ENCODE data around the gene MAPK11. TPM values are rescaled to one million over a fixed set of nuclear protein-coding genes. Genes with fewer than 3 reads are reported as not detected.

Gene MAPK11
- total RNA-seq, 1 experiment from 2014 or later: 7.6 TPM

DNA sequence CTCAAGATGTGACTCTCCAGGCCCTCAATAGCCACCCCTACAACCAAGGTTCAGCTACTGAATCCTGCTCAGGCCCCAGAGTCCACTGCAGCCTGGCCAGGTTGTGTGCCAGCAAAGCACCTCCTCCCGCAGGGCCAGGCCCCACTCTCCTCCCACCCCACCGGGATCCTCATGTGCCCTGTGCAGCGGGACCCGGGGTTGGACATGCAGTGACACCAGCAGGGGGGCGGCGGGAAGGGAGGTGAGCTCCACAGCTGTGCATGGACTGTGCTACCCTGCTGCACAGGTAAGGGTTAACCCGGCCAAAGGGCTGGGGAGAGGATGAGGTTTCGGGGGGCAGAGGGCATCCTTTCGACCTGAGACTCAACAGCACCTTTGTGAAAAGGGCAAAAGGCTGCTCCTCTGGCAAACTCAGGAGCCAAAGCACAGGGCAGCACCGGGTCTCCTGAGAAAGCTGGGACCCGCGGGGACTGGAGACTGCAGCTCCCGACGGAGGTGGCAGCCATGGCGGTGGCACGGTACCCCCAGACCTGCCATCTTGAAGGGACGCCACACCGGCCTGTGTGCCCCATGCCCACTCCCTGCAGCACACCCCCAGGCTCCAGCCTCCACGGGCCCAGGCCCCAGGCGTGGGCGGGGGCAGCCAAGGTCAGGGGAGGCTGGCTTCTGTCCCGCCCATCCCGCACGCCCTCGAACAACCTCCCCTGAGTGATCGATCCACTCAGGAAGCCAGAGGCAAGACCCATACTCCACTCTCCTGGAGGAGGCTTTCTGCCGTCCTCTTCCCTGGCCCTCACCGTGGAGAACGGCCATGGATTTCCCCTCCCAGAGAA is 26.7 kb upstream of the MAPK11 start:
- no TSS peak for BruUV-seq (replicated peaks)
- Histone ChIP-seq H3K4me2 (ENCODE audit: low read length) (no peak overlapping the region), H3K36me3 (ENCODE audit: low read depth, low read length) (no peaks in the 10 kb centered on the region), H3K9me2 (replicated peaks; ENCODE audit: low read length) (no peaks in the 10 kb centered on the region), H3K4me1 (ENCODE audit: insufficient read depth, low read length) (peaks cover 23% of the 10 kb centered on the region), H3K9ac (ENCODE audit: low read length) (no peak overlapping the region), H3K27me3 (ENCODE audit: low read length) (no peaks in the 10 kb centered on the region), H3K9me3 (ENCODE audit: low read length) (no peaks in the 10 kb centered on the region), H3K79me2 (ENCODE audit: low read length) (peaks cover 91% of the 10 kb centered on the region), H2AFZ (ENCODE audit: low read length) (no peak overlapping the region), H3F3A (ENCODE audit: low read length, unreplicated experiment) (no peaks in the 10 kb centered on the region), H3K4me3 (ENCODE audit: low read length) (no peak overlapping the region), H4K20me1 (ENCODE audit: low read length) (no peaks in the 10 kb centered on the region; the same call in 1 of the 2 replicates), H3K27ac (ENCODE audit: low read length) (no peak overlapping the region)
- ATAC-seq (no peak), DNase-seq (no peak)
- TF ChIP-seq, protein P1, sequence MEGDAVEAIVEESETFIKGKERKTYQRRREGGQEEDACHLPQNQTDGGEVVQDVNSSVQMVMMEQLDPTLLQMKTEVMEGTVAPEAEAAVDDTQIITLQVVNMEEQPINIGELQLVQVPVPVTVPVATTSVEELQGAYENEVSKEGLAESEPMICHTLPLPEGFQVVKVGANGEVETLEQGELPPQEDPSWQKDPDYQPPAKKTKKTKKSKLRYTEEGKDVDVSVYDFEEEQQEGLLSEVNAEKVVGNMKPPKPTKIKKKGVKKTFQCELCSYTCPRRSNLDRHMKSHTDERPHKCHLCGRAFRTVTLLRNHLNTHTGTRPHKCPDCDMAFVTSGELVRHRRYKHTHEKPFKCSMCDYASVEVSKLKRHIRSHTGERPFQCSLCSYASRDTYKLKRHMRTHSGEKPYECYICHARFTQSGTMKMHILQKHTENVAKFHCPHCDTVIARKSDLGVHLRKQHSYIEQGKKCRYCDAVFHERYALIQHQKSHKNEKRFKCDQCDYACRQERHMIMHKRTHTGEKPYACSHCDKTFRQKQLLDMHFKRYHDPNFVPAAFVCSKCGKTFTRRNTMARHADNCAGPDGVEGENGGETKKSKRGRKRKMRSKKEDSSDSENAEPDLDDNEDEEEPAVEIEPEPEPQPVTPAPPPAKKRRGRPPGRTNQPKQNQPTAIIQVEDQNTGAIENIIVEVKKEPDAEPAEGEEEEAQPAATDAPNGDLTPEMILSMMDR (conservative IDR thresholded peaks at IDR 0.05; ENCODE audit: low read depth, low read length): no peak
- TF ChIP-seq EZH2phosphoT487 (IDR thresholded peaks at IDR 0.05; ENCODE audit: borderline replicate concordance, low read length): no peak
- TF ChIP-seq EZH2 (IDR thresholded peaks at IDR 0.05; ENCODE audit: low read length, unreplicated experiment): no peak
- intact Hi-C loops (cut with micrococcal nuclease): no loop called here
- POLR2A ChIA-PET (ENCODE audit: unreplicated experiment): interaction anchor here (0.5 kb wide), 1 partner anchor 228 kb away, joined by 3 read pairs; no protein-coding TSS in a partner anchor
- CTCF ChIA-PET: no interaction called here

DNA sequence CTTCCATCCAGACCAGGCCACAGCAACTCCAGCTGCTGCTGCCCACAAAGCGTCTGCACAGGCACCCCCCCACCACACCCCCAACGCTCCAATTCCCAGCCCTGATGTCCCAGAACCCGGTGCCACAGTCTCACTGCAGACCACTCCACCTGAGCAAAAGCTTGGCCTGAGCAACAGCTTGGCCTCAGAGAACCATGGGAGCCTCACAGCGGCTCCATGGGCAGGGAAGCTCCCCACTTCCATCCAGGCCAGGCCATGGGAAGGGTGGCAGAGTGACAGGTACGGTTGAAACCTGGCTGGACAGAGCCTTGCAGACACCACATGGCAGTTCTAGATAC is 24.1 kb upstream of the MAPK11 start:
- DNase-seq (no peak), ATAC-seq (no peak)
- H3K9ac ChIP-seq (ENCODE audit: low read length): no peak overlapping the region
- peak overlapping the region; percentile 54 for H3K27ac ChIP-seq (ENCODE audit: low read length)
- H3F3A ChIP-seq (ENCODE audit: low read length, unreplicated experiment): no peaks in the 10 kb centered on the region
- H2AFZ ChIP-seq (ENCODE audit: low read length): no peak overlapping the region
- peaks cover 20% of the 10 kb centered on the region for H3K4me1 ChIP-seq (ENCODE audit: insufficient read depth, low read length)
- no peaks in the 10 kb centered on the region for H3K27me3 ChIP-seq (ENCODE audit: low read length)
- no peaks in the 10 kb centered on the region; the same call in 1 of the 2 replicates for H4K20me1 ChIP-seq (ENCODE audit: low read length)
- H3K9me2 ChIP-seq (replicated peaks; ENCODE audit: low read length): no peaks in the 10 kb centered on the region
- peaks cover 96% of the 10 kb centered on the region for H3K79me2 ChIP-seq (ENCODE audit: low read length)
- no peak for TF ChIP-seq EZH2 (IDR thresholded peaks at IDR 0.05; ENCODE audit: low read length, unreplicated experiment)
- TF ChIP-seq EZH2phosphoT487 (IDR thresholded peaks at IDR 0.05; ENCODE audit: borderline replicate concordance, low read length): no peak
- TF ChIP-seq, protein P1 (conservative IDR thresholded peaks at IDR 0.05; ENCODE audit: low read depth, low read length): no peak
- no peaks in the 10 kb centered on the region for H3K36me3 ChIP-seq (ENCODE audit: low read depth, low read length)
- BruUV-seq (replicated peaks): no TSS peak
- H3K4me2 ChIP-seq (ENCODE audit: low read length): no peak overlapping the region
- ChIA-PET CTCF (no interaction called here), POLR2A (ENCODE audit: unreplicated experiment) (no interaction called here)
- H3K4me3 ChIP-seq (ENCODE audit: low read length): no peak overlapping the region
- intact Hi-C loops (cut with micrococcal nuclease): no loop called here
- H3K9me3 ChIP-seq (ENCODE audit: low read length): no peaks in the 10 kb centered on the region
